H1 (cell line): Measurements from ENCODE around the gene ACAD11. TPM values are rescaled to one million over a fixed set of nuclear protein-coding genes. Genes with fewer than 3 reads are reported as not detected.
"Not testable (repeated sequence)": the region's sequence is repeated elsewhere in the genome, so short reads cannot be mapped to it uniquely, and the experiment has no call there.

Source experiments
- CTCF ChIA-PET: fragments of 300-600 bp; sonication (Branson Sonifier 250); formaldehyde crosslinking; loops from one replicate; lab custom pipeline; 2021; ENCODE audit not compliant: partially characterized antibody; lab: Charles Lee
- POLR2A ChIA-PET: fragments of 300-600 bp; sonication (Branson Sonifier 250); formaldehyde crosslinking; loops from one replicate; lab custom pipeline; 2021; ENCODE audit warnings: inconsistent platforms; ENCODE audit not compliant: partially characterized antibody; lab: Charles Lee
- DNase-seq, 2 experiments: peaks; one replicate each; pipeline versions ENCODE4 v3.0.0 to v3.0.0-alpha.2; 2010 to 2022; ENCODE audit warnings: low spot score in 2 of 2, low read depth in 1 of 2, mixed read lengths in 1 of 2
- FAIRE-seq: peaks from 2 replicates; lab custom pipeline; 2011; peaks lifted over from hg19 to GRCh38; lab: Jason Lieb, UNC
- H2AFZ ChIP-seq: 2 replicates; pipeline ENCODE4 v1.8.1; 2012; ENCODE audit warnings: low read length, inconsistent platforms
- H2AK5ac ChIP-seq: 2 replicates; pipeline ENCODE4 v1.6.1; 2013; ENCODE audit warnings: low read depth, low read length
- H2BK120ac ChIP-seq: replicated peaks from 2 replicates; pipeline ENCODE3; 2013; ENCODE audit warnings: low read depth, low read length, inconsistent platforms
- H2BK12ac ChIP-seq: 2 replicates; pipeline ENCODE4 v1.6.1; 2013; ENCODE audit warnings: low read depth, low read length
- H2BK15ac ChIP-seq: 2 replicates; pipeline ENCODE4 v1.6.1; 2013; ENCODE audit warnings: low read length
- H2BK20ac ChIP-seq: 2 replicates; pipeline ENCODE4 v1.6.1; 2013; ENCODE audit warnings: low read length
- H2BK5ac ChIP-seq: 2 replicates; pipeline ENCODE4 v1.6.1; 2013; ENCODE audit warnings: low read depth, low read length
- H3K14ac ChIP-seq: 2 replicates; pipeline ENCODE4 v1.6.1; 2013; ENCODE audit warnings: inconsistent platforms; ENCODE audit not compliant: insufficient read length
- H3K18ac ChIP-seq: 2 replicates; pipeline ENCODE4 v1.6.1; 2013; ENCODE audit warnings: low read length; ENCODE audit errors: extremely low read depth
- H3K23ac ChIP-seq: 2 replicates; pipeline ENCODE4 v1.6.1; 2013; ENCODE audit warnings: inconsistent platforms; ENCODE audit not compliant: insufficient read length
- H3K23me2 ChIP-seq: 2 replicates; pipeline ENCODE4 v1.6.1; 2013; ENCODE audit warnings: low read depth, low read length
- H3K27ac ChIP-seq: 2 replicates; pipeline ENCODE4 v1.6.1; 2011; ENCODE audit warnings: low read depth, low read length, inconsistent platforms
- H3K27me3 ChIP-seq, 4 experiments: replicated peaks in 1 of 4; 1 replicate in 1 of 4; 2 replicates in 3 of 4; pipeline versions ENCODE4 v1.6.1 to v1.8.1; 2011 to 2013; ENCODE audit warnings: low read length in 3 of 4, mild to moderate bottlenecking in 3 of 4, inconsistent platforms in 2 of 4, mixed read lengths in 2 of 4, moderate library complexity in 1 of 4; ENCODE audit not compliant: control insufficient read depth in 3 of 4, insufficient read depth in 3 of 4; ENCODE audit errors: extremely low read depth in 1 of 4
- H3K36me3 ChIP-seq, 4 experiments: 2 replicates each; pipeline versions ENCODE4 v1.6.1 to v1.8.1; 2011 to 2013; ENCODE audit warnings: mild to moderate bottlenecking in 4 of 4, low read length in 3 of 4, moderate library complexity in 2 of 4, control low read depth in 1 of 4, inconsistent platforms in 1 of 4; ENCODE audit not compliant: insufficient read depth in 4 of 4, control insufficient read depth in 2 of 4
- H3K4ac ChIP-seq: replicated peaks from 2 replicates; pipeline ENCODE3; 2013; ENCODE audit warnings: low read length, low read depth, mixed read lengths, inconsistent platforms; ENCODE audit not compliant: insufficient read length
- H3K4me1 ChIP-seq, 4 experiments: replicated peaks in 1 of 4; 1 replicate in 1 of 4; 2 replicates in 3 of 4; pipeline versions ENCODE4 v1.6.1 to v1.8.1; 2011 to 2013; ENCODE audit warnings: low read length in 3 of 4, inconsistent platforms in 2 of 4, mixed read lengths in 1 of 4; ENCODE audit not compliant: insufficient read depth in 4 of 4, control insufficient read depth in 3 of 4
- H3K4me2 ChIP-seq, 2 experiments: 2 replicates each; pipeline versions ENCODE4 v1.6.1 to v1.8.1; 2011 to 2013; ENCODE audit warnings: low read depth in 2 of 2, low read length in 2 of 2, control low read depth in 1 of 2, inconsistent platforms in 1 of 2, mild to moderate bottlenecking in 1 of 2; ENCODE audit not compliant: insufficient read depth in 1 of 2
- H3K4me3 ChIP-seq, 4 experiments: fragments of 200-600, 300-600 bp in 1 of 4; sonication (generic), shearing (Covaris generic), sonication (Bioruptor Twin) in 1 of 4; 2 replicates each; pipeline versions ENCODE4 v1.5.1 to v1.8.1; 2011 to 2016; ENCODE audit warnings: low read length in 4 of 4, low read depth in 3 of 4, control low read depth in 2 of 4, inconsistent platforms in 2 of 4, mild to moderate bottlenecking in 2 of 4, mixed read lengths in 1 of 4, moderate library complexity in 1 of 4; ENCODE audit not compliant: insufficient read depth in 2 of 4; ENCODE audit errors: extremely low read depth in 1 of 4
- H3K56ac ChIP-seq: replicated peaks from 2 replicates; pipeline ENCODE3; 2013; ENCODE audit warnings: low read depth, mild to moderate bottlenecking, mixed read lengths, low read length, inconsistent platforms; ENCODE audit not compliant: insufficient read length
- H3K79me1 ChIP-seq: 2 replicates; pipeline ENCODE4 v1.6.1; 2013; ENCODE audit warnings: low read depth, low read length, control low read depth
- H3K79me2 ChIP-seq, 2 experiments: 2 replicates each; pipeline versions ENCODE4 v1.6.1 to v1.8.1; 2012 to 2013; ENCODE audit warnings: low read length in 2 of 2, mild to moderate bottlenecking in 2 of 2, inconsistent platforms in 1 of 2; ENCODE audit not compliant: insufficient read depth in 2 of 2, control insufficient read depth in 1 of 2
- H3K9ac ChIP-seq, 4 experiments: replicated peaks in 1 of 4; 1 replicate in 1 of 4; 2 replicates in 3 of 4; pipeline versions ENCODE4 v1.6.1 to v1.8.1; 2011 to 2013; ENCODE audit warnings: low read depth in 3 of 4, low read length in 3 of 4, control low read depth in 2 of 4, mild to moderate bottlenecking in 2 of 4, moderate library complexity in 2 of 4, inconsistent platforms in 1 of 4; ENCODE audit errors: extremely low read depth in 1 of 4
- H3K9me3 ChIP-seq, 2 experiments: 2 replicates each; pipeline versions ENCODE4 v1.6.1 to v1.8.1; 2012 to 2013; ENCODE audit warnings: mild to moderate bottlenecking in 2 of 2, moderate library complexity in 2 of 2, control low read depth in 1 of 2, inconsistent platforms in 1 of 2, low read depth in 1 of 2, low read length in 1 of 2, mixed read lengths in 1 of 2; ENCODE audit not compliant: insufficient read depth in 2 of 2
- H4K20me1 ChIP-seq, 2 experiments: replicated peaks in 1 of 2; 2 replicates each; pipeline versions ENCODE3 to v1.8.1; 2011 to 2013; ENCODE audit warnings: inconsistent platforms in 2 of 2, low read length in 2 of 2, mild to moderate bottlenecking in 1 of 2; ENCODE audit not compliant: insufficient read depth in 2 of 2, control insufficient read depth in 1 of 2
- H4K5ac ChIP-seq: 2 replicates; pipeline ENCODE4 v1.6.1; 2013; ENCODE audit warnings: low read length, low read depth, mixed read lengths, inconsistent platforms; ENCODE audit not compliant: insufficient read length
- H4K8ac ChIP-seq: 2 replicates; pipeline ENCODE4 v1.8.0; 2013; ENCODE audit warnings: mild to moderate bottlenecking, moderate library complexity, low read length, inconsistent platforms; ENCODE audit not compliant: insufficient read depth; ENCODE audit errors: extremely low read depth
- H4K91ac ChIP-seq: replicated peaks from 2 replicates; pipeline ENCODE3; 2013; ENCODE audit warnings: low read length, mixed read lengths, inconsistent platforms; ENCODE audit not compliant: insufficient read length
- WGBS, 2 experiments: shearing (Covaris generic) in 1 of 2; methylation state at CpG; one replicate each; pipeline versions ENCODE4 v1.1.6 to v1.1.7; 2013 to 2015; ENCODE audit warnings: low lambda C conversion rate in 2 of 2, mixed read lengths in 2 of 2, inconsistent platforms in 1 of 2, low coverage in 1 of 2, missing lambda C conversion rate in 1 of 2; ENCODE audit not compliant: insufficient replicate concordance in 2 of 2, insufficient coverage in 1 of 2, insufficient read length in 1 of 2; ENCODE audit errors: extremely low coverage in 1 of 2, missing lambda C conversion rate in 1 of 2; 5-methylcytosine and 5-hydroxymethylcytosine counted together
- polyA plus RNA-seq, 7 experiments: library from polyadenylated mRNA; depleted of rRNA in 3 of 7; stranded (reverse) in 5 of 7; unstranded in 2 of 7; fragments of >200 nt in 5 of 7; fragments of 200-250 nt in 2 of 7; gene quantifications; 1 replicate in 5 of 7; 2 replicates in 1 of 7; 4 replicates in 1 of 7; pipeline versions ENCODE4 v1.2.1 to v1.2.3, GENCODE V29; 2011 to 2013; ENCODE audit warnings: missing spikeins in 2 of 7, mixed read lengths in 2 of 7
- total RNA-seq: library from RNA; stranded (reverse); fragmentation: NEBNext Ultra II Directional; extraction: Animal tissue kit (Norgen Biotek cat#: 25700); gene quantifications from 2 replicates; pipeline ENCODE4 v1.2.1, GENCODE V29; 2021

Gene ACAD11
- total and polyA plus RNA-seq, 2 of the 8 experiments (the other 6 are each of a cell fraction or from before 2014, with no cell fraction given) = 5.5 to 11.0 TPM

- H3K79me2 ChIP-seq, H2BK12ac ChIP-seq, H3K56ac ChIP-seq, H3K27ac ChIP-seq, FAIRE-seq, H3K4me2 ChIP-seq, H2AFZ ChIP-seq, H3K4ac ChIP-seq, H4K8ac ChIP-seq, H3K18ac ChIP-seq, H2BK5ac ChIP-seq, H4K5ac ChIP-seq, POLR2A ChIA-PET, H3K23ac ChIP-seq, H2AK5ac ChIP-seq, H3K9ac ChIP-seq, H4K20me1 ChIP-seq, H2BK15ac ChIP-seq, H4K91ac ChIP-seq, H3K23me2 ChIP-seq, H3K27me3 ChIP-seq, H3K79me1 ChIP-seq, H3K4me1 ChIP-seq, H3K9me3 ChIP-seq, H3K14ac ChIP-seq, DNase-seq, H2BK20ac ChIP-seq, H2BK120ac ChIP-seq, H3K36me3 ChIP-seq, H3K4me3 ChIP-seq: not testable (repeated sequence)
- CTCF ChIA-PET = interaction anchor here (0.7 to 6.7 kb wide), 17 partner anchors 10 to 155 kb away, joined by 3 to 163 read pairs (median 4); no protein-coding TSS in a partner anchor
- 100% methylated on average over 2 of the region's 2 CpGs; no CpG with 5 or more reads in 1 of the 2 experiments for WGBS, 2 experiments
Measured at GRCh38 chr3:132641427-132641826, 18.2 kb downstream of the ACAD11 start.
